Bronchial epithelial cell (primary cell): ENCODE data around the gene ATRN. TPM values are rescaled to one million over a fixed set of nuclear protein-coding genes. Genes with fewer than 3 reads are reported as not detected.

Experiments
- DNase-seq: peaks from one replicate; pipeline ENCODE4 v3.0.0-alpha.2; 2010; ENCODE audit warnings: low read depth
- FAIRE-seq: peaks from 2 replicates; lab custom pipeline; 2011; peaks lifted over from hg19 to GRCh38; lab: Jason Lieb, UNC
- H3K27me3 ChIP-seq: 2 replicates; pipeline ENCODE4 v1.5.1; 2011; ENCODE audit warnings: low read length; ENCODE audit not compliant: control insufficient read depth, insufficient read depth
- H3K36me3 ChIP-seq: 2 replicates; pipeline ENCODE4 v1.5.1; 2011; ENCODE audit warnings: low read length; ENCODE audit not compliant: control insufficient read depth, insufficient read depth
- H3K4me3 ChIP-seq: 2 replicates; pipeline ENCODE4 v1.5.1; 2011; ENCODE audit warnings: mild to moderate bottlenecking, low read depth, low read length, control low read depth
- CTCF ChIP-seq: IDR thresholded peaks from 2 replicates; pipeline ENCODE4 v1.5.1; 2011; ENCODE audit warnings: mild to moderate bottlenecking, moderate library complexity, low read length, control low read depth, inconsistent platforms; ENCODE audit not compliant: insufficient read depth, severe bottlenecking
- total RNA-seq: library from RNA; depleted of rRNA; stranded (reverse); fragments of >200 nt; gene quantifications from 2 replicates; pipeline ENCODE4 v1.2.1, GENCODE V29; 2014

ATRN gene
- total RNA-seq, 1 donor from 2014 or later: 50.0 TPM

DNA sequence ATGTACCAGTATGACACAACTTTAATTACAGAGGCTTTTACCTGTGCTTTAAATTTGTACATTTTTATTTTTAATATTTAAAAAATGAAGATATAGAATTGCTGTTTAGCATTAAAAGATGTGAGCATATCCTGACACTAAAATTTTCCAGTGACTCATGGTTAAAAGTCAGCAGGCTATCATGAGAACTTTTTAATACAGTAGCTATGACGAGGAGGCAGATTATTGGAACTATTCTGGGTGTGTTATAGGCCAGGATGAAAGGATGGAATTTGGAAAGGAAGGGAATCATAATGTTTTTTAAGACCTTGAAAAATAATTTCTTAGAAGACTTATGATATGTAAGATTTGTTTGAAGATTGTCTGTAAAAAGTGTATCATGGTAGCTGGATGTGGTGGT is 101.3 kb downstream of the ATRN start:
- Histone ChIP-seq H3K27me3 (no peaks in the 10 kb centered on the region), H3K36me3 (peaks cover 5% of the 10 kb centered on the region), H3K4me3 (no peak overlapping the region)
- no peak for FAIRE-seq
- no peak for DNase-seq
- no peak for TF ChIP-seq CTCF

GRCh38 chr20:3576363-3576762 is 105.5 kb downstream of the ATRN start:
- DNase-seq (no peak), FAIRE-seq (no peak)
- no peaks in the 10 kb centered on the region for H3K27me3 ChIP-seq
- no peak for TF ChIP-seq CTCF
- H3K36me3 ChIP-seq: peaks cover 15% of the 10 kb centered on the region
- no peak overlapping the region for H3K4me3 ChIP-seq

DNA sequence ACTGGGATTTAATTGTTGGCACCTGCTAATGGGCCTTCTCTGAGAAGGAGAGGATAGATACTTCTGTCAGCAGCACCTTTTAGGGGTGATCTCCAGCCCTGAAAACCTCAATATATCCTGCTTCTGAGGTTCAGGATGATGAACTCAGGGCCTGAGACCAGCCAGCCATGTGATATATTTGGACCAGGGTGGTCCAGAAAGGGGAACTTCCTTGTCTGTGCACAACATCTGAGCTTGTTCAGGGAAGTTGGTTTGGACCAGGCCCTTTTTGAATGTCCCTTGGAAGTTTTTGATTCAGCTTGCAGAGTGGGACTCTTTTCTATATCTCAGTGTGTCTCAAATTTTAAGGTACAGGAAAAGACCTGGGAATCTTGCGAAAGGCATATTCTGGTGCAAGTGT is 106.5 kb downstream of the ATRN start:
- DNase-seq: no peak
- no peak for FAIRE-seq
- no peaks in the 10 kb centered on the region for H3K27me3 ChIP-seq
- no peak for TF ChIP-seq CTCF
- peaks cover 15% of the 10 kb centered on the region for H3K36me3 ChIP-seq
- H3K4me3 ChIP-seq: no peak overlapping the region

DNA sequence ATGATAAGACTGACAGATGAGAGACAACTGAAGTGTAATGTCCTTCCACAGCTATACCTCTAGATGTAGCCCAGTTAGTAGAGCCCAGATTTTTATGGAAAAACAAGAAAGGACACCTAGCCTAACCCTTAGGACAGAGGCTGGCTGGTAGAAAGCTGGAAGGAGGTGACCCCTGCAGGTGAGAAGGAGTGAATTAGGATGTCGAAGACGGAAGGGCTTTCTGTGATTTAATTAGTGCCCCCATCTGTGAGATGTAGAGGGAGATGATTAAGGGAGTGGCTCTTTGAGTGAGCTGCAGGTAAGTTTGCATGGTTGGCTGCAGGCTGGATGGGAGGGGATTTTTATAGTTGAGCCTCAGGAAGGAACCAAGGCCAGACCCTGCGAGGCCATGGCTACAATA is 109.6 kb downstream of the ATRN start:
- no peak for FAIRE-seq
- no peaks in the 10 kb centered on the region for H3K27me3 ChIP-seq
- H3K4me3 ChIP-seq: no peak overlapping the region
- DNase-seq: no peak
- H3K36me3 ChIP-seq: peaks cover 24% of the 10 kb centered on the region
- no peak for TF ChIP-seq CTCF

GRCh38 chr20:3583765-3584164 is 112.9 kb downstream of the ATRN start:
- H3K36me3 ChIP-seq: peaks cover 16% of the 10 kb centered on the region
- no peak for TF ChIP-seq CTCF
- FAIRE-seq (no peak), DNase-seq (no peak)
- H3K4me3 ChIP-seq: no peak overlapping the region
- no peaks in the 10 kb centered on the region for H3K27me3 ChIP-seq

- DNase-seq: no peak
- H3K4me3 ChIP-seq: no peak overlapping the region
- H3K27me3 ChIP-seq: no peaks in the 10 kb centered on the region
- peaks cover 17% of the 10 kb centered on the region for H3K36me3 ChIP-seq
- FAIRE-seq: no peak
- no peak for TF ChIP-seq CTCF
Measured at GRCh38 chr20:3586093-3586492, 115.3 kb downstream of the ATRN start.
